Adrenal gland (tissue), 12 donors: ENCODE data around the gene FBLN2. TPM values are rescaled to one million over a fixed set of nuclear protein-coding genes. Genes with fewer than 3 reads are reported as not detected.

Experiments
- DNase-seq, 7 donors: peaks; one replicate each; pipeline ENCODE4 v3.0.0-alpha.2; 2019 to 2020
- H3K27ac ChIP-seq, 5 donors: fragments of 200-600 bp; sonication (generic) in 4 of 5; 1 replicate in 3 of 5; 2 replicates in 2 of 5; pipeline versions ENCODE4 v1.5.1 to v1.8.0; 2016 to 2020; ENCODE audit warnings: mild to moderate bottlenecking in 1 of 5
- H3K27me3 ChIP-seq: fragments of 200-600 bp; 2 replicates; pipeline ENCODE4 v1.8.0; 2021
- H3K36me3 ChIP-seq, 2 donors: fragments of 200-600 bp; replicated peaks in 1 of 2; 1 replicate in 1 of 2; 2 replicates in 1 of 2; pipeline versions ENCODE4 v1.5.1 to v1.8.0; 2018 to 2022
- H3K4me1 ChIP-seq, 2 donors: fragments of 200-600 bp; replicated peaks in 1 of 2; 1 replicate in 1 of 2; 2 replicates in 1 of 2; pipeline versions ENCODE4 v1.5.1 to v1.8.0; 2018 to 2021
- H3K4me3 ChIP-seq, 4 donors: fragments of 200-600 bp; sonication (generic) in 3 of 4; one replicate each; pipeline ENCODE4 v1.5.1; 2016 to 2018
- H3K9me3 ChIP-seq, 3 donors: fragments of 200-600 bp; sonication (generic) in 1 of 3; replicated peaks in 1 of 3; 1 replicate in 2 of 3; 2 replicates in 1 of 3; pipeline versions ENCODE4 v1.5.1 to v1.8.0; 2016 to 2021
- POLR2A ChIP-seq, 2 donors: fragments of 450-650 bp; IDR thresholded peaks; one replicate each; pipeline ENCODE4 v1.6.1; 2017; ENCODE audit warnings: antibody characterized with exemption in 2 of 2, mild to moderate bottlenecking in 2 of 2, moderate library complexity in 1 of 2
- WGBS, 4 donors: extraction: QIAGEN DNeasy Blood & Tissue Kit in 2 of 4; methylation state at CpG; one replicate each; pipeline versions ENCODE4 v1.1.5 to v1.1.7; 2013 to 2017; 5-methylcytosine and 5-hydroxymethylcytosine counted together
- intact Hi-C, 2 donors: fragments of 100-400 bp; cut with DNase I; formaldehyde crosslinking; loops; one replicate each; pipeline versions ENCODE4 v1.14.1 to v1.15.0; 2022 to 2023
- polyA plus RNA-seq, 3 donors: library from polyadenylated mRNA; stranded (reverse); fragments of 200-250 nt in 2 of 3; fragments of 350-450 nt in 1 of 3; fragmentation: Illumina TruSeq in 1 of 3; extraction: RNeasy Lipid Tissue Mini Kit (QIAGEN cat#74804) in 1 of 3; gene quantifications; one replicate each; pipeline ENCODE4 v1.2.3, GENCODE V29; 2013 to 2014
- total RNA-seq, 9 donors: library from RNA; depleted of rRNA in 4 of 9; stranded (reverse); fragments of >200 nt in 4 of 9; fragments of 120-200 nt in 1 of 9; fragmentation: NEBNext Ultra II Directional in 1 of 9; extraction: Animal tissue kit (Norgen Biotek cat#: 25700) in 1 of 9; gene quantifications; one replicate each; pipeline versions ENCODE4 v1.1.0 to v1.2.4, GENCODE V29; 2013 to 2023
- TF ChIP-seq, protein P1 (sequence below), 6 experiments: fragments of 450-650 bp in 4 of 6; fragments of 200-600 bp in 2 of 6; sonication (generic) in 1 of 6; IDR thresholded peaks; 1 replicate in 5 of 6; 2 replicates in 1 of 6; pipeline versions ENCODE4 v1.5.1 to v1.8.0; 2016 to 2021; ENCODE audit warnings: antibody characterized with exemption in 6 of 6, mild to moderate bottlenecking in 2 of 6, moderate library complexity in 1 of 6
- donor health status: healthy with polysubstance abuse.
- donor health status: Bipolar disorder and iron deficiency.
- donor health status: DM: yes; HTN: yes; CAD: no.
- donor health status: DM: no; HTN: no; CAD: no.
- donor health status: DM: no; HTN: no; CAD: no.
- donor health status: DM: yes; HTN: yes; CAD: no.

The FBLN2 gene
- total and polyA plus RNA-seq, 12 donors, result 1.8 to 31.5 (median 7.0) TPM

DNA sequence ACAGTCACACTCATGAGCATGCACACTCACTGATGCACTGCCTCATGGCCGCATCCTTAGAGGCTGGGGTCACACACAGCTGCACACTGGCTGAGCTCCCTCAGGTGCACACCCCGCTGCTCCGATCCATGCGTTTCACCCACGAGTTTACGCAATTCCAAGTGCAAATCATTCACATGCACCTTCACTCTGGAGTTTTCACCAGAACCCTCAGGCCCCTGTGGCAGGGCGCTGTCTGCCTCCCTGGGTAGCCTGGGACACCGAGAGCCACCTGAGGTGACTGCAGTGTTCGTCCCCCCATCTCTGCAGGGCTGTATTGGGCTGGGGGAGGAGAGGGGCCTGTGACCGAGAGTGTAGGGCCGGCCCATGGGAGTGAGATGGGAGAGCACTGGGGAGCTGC, 134.8 kb downstream of the FBLN2 start:
- intact Hi-C loops, result no loop called here
- WGBS, 4 donors, result 75 to 84% (median 76%) methylated on average over 7 to 11 of the region's 11 CpGs
- H3K27me3 ChIP-seq, result no peaks in the 10 kb centered on the region
- H3K4me1 ChIP-seq, result no peaks in the 10 kb centered on the region
- no peaks in the 10 kb centered on the region for H3K9me3 ChIP-seq
- H3K4me3 ChIP-seq, result no peak overlapping the region
- no peak for DNase-seq
- TF ChIP-seq, protein P1, sequence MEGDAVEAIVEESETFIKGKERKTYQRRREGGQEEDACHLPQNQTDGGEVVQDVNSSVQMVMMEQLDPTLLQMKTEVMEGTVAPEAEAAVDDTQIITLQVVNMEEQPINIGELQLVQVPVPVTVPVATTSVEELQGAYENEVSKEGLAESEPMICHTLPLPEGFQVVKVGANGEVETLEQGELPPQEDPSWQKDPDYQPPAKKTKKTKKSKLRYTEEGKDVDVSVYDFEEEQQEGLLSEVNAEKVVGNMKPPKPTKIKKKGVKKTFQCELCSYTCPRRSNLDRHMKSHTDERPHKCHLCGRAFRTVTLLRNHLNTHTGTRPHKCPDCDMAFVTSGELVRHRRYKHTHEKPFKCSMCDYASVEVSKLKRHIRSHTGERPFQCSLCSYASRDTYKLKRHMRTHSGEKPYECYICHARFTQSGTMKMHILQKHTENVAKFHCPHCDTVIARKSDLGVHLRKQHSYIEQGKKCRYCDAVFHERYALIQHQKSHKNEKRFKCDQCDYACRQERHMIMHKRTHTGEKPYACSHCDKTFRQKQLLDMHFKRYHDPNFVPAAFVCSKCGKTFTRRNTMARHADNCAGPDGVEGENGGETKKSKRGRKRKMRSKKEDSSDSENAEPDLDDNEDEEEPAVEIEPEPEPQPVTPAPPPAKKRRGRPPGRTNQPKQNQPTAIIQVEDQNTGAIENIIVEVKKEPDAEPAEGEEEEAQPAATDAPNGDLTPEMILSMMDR (IDR thresholded peaks at IDR 0.05), result no peak
- no peak for TF ChIP-seq POLR2A (IDR thresholded peaks at IDR 0.05)
- no peaks in the 10 kb centered on the region for H3K36me3 ChIP-seq
- no peak overlapping the region for H3K27ac ChIP-seq

DNA sequence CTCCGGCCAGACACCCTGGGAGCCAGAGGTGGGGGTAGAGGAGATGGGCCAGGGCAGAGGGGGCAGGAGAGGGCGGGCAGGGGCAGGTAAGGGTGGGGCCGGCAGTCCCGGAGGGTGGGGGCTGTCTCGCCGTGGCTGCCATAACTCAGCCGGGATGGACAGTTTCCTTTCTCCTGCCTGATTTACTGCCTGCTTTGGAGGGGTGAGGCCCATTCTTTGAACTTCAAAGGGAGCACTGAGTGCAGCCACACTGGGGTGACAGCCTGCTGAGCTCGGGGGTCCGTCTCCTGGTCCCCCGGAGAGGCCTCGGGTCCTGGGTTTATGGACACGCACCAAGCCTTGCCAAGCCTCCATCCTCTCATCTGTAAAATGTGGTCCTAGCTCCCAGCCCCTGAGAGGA, 135.4 kb downstream of the FBLN2 start:
- Histone ChIP-seq H3K4me3 (no peak overlapping the region), H3K27me3 (no peaks in the 10 kb centered on the region)
- WGBS, 4 donors, result 31 to 45% (median 39%) methylated on average over 7 to 12 of the region's 12 CpGs; no CpG with 5 or more reads in 1 of the 4 donors

DNA sequence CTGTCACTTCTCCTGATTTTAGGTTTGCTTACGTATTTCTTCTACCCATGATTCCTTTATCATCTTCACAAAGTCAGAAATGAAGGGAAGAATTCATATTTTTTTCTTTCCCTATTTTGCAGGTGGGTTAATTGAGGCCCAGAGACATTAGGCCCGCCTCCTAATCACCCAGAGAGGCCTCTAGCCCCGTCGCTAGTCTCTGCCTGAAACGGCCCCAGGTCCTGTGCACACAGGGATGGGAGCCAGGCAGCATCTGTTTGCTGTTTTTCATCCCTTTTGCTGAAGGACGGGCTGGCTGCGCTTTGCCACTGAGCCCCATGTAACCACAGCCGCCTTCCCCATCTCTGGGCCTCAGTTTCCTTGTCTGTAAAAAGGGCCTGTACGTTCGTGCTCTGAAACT, 135.9 kb downstream of the FBLN2 start:
- H3K4me3 ChIP-seq, result no peak overlapping the region
- H3K36me3 ChIP-seq, result no peaks in the 10 kb centered on the region
- H3K4me1 ChIP-seq, result no peaks in the 10 kb centered on the region
- intact Hi-C loops, result no loop called here
- H3K27ac ChIP-seq, result no peak overlapping the region
- TF ChIP-seq POLR2A (IDR thresholded peaks at IDR 0.05), result no peak
- TF ChIP-seq, protein P1 (IDR thresholded peaks at IDR 0.05), result no peak
- WGBS, 4 donors, result 47 to 74% (median 61%) methylated on average over 10 of the region's 10 CpGs
- no peak for DNase-seq
- H3K27me3 ChIP-seq, result no peaks in the 10 kb centered on the region
- no peaks in the 10 kb centered on the region for H3K9me3 ChIP-seq

More for the DNA sequence above, 135.4 kb downstream of the FBLN2 start:
- TF ChIP-seq, protein P1 (IDR thresholded peaks at IDR 0.05), result no peak
- TF ChIP-seq POLR2A (IDR thresholded peaks at IDR 0.05), result no peak
- Histone ChIP-seq H3K36me3 (no peaks in the 10 kb centered on the region), H3K4me1 (no peaks in the 10 kb centered on the region), H3K27ac (no peak overlapping the region), H3K9me3 (no peaks in the 10 kb centered on the region)
- intact Hi-C loops, result no loop called here
- no peak for DNase-seq

DNA sequence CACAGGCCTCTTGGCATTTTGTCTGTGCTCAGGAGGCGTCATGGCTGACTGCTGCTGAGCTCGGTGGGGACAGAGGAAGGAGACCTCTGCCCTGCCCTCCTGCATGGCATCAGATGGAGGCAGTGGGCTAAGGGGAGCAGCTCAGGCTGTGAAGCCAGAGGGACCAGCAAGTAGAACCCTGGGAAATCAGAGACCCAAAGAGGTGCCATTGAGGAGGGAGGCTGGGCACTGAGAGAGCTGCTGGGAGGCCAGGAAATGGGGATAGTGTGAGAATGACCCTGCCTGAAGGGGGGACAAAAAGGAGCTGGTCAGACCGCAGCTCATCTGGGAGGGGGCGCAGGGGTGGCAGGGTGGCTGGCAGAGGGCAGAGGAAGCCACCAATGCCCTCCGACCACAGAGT, 136.8 kb downstream of the FBLN2 start:
- WGBS, 4 donors, result 75 to 83% (median 77%) methylated on average over 5 of the region's 5 CpGs

More for the DNA sequence above, 136.8 kb downstream of the FBLN2 start:
- H3K27ac ChIP-seq, result no peak overlapping the region
- no peak for DNase-seq
- no peak overlapping the region for H3K4me3 ChIP-seq
- intact Hi-C loops, result no loop called here
- no peaks in the 10 kb centered on the region for H3K4me1 ChIP-seq
- H3K27me3 ChIP-seq, result no peaks in the 10 kb centered on the region
- no peak for TF ChIP-seq POLR2A (IDR thresholded peaks at IDR 0.05)
- TF ChIP-seq, protein P1 (IDR thresholded peaks at IDR 0.05), result no peak
- H3K36me3 ChIP-seq, result no peaks in the 10 kb centered on the region
- H3K9me3 ChIP-seq, result no peaks in the 10 kb centered on the region
